Measurements from ENCODE around the gene TYW1.
"Not testable (repeated sequence)": the region's sequence is repeated elsewhere in the genome, so short reads cannot be mapped to it uniquely, and the experiment has no call there.

The TYW1 gene

DNA sequence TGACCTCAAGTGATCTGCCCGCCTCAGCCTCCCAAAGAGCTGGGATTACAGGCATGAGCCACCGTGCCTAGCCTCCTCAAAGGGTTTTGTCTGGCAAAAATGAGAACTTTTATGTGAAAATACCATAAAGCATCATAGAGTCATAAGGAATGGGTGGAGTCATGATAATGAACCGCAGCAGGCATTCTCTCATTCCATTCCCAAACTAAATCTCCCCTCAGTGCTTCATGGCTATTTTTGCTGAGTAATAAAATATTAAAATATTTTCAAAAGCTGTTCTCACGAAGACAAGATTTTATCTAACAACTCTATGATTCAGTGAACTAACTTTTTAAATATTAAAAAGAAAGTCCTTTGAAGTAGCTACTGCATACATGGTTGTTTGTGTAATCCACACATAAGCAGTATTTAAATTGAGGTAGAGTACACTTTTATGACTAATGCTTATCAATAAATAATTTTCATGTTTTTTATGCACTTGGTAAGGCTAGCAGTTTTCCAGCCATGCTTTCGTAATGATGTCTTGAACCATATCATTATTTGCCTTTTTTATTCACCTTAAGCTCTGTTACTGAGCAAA, 195.6 kb downstream of the TYW1 start:
- DNase-seq, result not testable (repeated sequence)

DNA sequence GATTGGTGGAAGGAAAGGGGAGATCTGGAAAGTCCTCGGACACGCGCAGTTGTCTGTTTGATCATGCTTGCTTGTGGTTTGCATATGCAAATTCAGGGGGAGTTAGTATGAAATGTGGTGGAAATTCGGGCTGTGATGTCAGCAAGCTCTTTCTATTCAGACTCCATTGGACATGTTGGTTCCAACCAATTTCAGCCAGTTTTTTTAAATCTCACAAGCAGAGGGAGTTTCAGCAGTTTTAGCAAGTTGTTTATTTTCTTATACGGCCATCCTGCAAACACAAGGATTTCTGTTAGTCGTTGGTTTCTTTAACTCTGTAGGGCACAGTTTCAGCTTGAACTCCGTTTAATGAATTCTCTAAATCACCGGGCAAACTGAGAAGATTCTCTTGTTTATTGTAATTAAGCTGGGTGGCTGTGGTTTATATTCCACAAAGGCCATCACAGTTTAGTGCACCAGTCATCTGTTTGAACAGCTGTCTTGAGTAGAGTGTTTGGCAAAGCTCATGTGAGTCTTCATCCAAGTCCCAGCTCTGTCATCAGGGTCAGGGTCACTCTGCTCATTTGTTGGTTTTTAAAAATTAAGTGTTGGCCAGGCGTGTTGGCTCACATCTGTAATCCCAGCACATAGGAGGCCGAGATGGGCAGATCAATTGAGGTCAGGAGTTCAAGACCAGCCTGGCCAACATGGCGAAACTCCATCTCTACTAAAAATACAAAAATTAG, 196.4 kb downstream of the TYW1 start:
- not testable (repeated sequence) for DNase-seq

DNA sequence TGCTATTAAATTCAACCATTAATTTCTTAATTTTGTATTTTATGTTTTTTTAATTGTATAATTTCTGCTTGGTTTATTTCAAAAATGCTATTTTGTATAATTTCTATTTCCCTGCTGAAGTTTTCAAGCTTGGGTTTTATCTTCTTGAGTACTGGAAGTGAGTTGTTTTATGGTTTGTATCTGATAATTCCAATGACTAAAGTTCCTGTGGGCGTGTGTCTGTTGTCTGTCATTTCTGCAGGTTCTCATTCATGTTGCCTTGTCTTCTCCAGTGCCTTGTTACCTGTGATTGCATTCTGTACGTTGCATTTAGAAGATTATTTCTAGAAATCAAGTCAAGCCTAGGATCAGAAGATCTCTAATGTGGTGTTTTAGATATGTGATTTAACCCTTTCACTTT, 199.5 kb downstream of the TYW1 start:
- DNase-seq, result not testable (repeated sequence)

DNA sequence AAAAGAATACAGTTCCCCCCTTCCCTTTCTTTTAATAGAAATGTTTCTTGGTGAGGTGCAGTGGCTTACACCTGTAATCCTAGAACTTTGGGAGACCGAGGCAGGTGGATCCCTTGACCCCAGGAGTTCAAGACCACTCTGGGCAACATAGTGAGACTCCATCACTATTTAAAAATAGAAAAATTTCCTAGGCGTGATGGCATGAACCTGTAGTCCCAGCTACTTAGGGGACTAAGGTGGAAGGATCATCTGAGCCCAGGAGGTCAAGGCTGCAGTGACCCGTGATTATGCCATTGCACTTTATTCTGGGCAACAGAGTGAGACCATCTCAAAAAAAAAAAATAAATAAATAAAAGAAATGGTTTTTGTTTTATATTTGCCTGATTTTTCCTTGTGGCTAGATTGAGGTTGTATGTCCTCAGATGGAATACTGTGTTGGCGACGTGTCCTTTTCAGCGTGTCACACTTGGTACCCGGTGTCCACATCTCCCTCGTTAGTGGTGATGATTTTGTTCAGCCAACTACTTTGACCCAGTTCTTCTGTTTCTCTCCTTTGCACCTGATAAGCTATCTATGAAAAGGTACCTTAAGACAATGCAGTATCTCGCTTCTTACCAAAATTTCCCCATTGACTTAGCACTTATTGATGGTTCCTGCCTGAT, 202.4 kb downstream of the TYW1 start:
- not testable (repeated sequence) for DNase-seq

DNA sequence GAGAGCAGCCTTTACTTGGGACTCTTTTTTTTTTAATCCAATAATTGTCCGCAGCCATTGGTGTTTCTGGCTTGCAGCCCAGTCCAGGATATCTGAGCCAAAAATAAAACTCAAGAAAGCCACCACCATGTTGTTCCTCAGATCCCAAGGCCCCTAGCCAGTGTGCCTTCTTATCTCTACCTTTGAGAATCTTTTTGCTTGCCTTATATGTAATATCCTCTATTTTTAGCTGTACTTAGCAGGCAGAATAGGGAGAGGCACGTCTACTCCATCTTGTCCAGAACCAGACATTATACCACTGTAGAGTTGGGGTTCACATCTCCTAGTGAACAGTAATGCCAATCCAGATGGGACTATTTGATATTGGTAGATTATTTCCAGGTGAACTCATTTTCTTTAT, 209.1 kb downstream of the TYW1 start:
- DNase-seq, result not testable (repeated sequence)

DNA sequence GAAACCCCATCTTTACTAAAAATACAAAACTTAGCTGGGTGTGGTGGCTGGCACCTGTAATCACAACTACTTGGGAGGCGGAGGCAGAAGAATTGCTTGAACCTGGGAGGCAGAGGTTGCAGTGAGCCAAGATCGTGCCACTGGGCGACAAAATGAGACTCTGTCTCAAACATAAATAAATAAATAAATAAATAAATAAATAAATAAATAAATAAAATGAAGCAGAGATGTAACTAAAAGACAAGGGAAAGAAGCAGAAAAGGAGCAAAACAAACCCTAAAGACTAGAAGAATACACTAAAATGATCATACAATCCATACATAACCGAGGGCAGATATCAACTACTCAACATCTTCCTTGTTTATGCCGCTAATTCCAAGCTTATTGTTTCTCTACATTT, 209.8 kb downstream of the TYW1 start:
- no peak for DNase-seq

DNA sequence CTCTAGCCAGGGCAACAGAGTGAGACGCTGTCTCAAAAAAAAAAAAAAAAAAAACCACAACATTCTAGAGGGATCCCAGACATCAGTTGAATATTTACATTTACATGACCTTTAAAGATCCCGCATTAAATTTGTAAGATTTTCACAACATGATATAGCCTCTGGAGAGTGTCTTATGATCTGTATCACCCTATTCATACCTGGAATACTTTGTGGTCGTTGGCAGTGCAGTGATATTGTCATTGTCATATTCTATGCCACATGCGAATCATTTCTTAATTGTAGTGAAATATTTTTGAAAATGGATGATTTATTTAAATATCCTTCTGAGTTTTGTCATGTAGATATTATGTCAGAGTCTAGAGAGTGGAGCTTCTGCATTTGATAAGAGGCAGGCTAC, 212.0 kb downstream of the TYW1 start:
- not testable (repeated sequence) for DNase-seq

DNA sequence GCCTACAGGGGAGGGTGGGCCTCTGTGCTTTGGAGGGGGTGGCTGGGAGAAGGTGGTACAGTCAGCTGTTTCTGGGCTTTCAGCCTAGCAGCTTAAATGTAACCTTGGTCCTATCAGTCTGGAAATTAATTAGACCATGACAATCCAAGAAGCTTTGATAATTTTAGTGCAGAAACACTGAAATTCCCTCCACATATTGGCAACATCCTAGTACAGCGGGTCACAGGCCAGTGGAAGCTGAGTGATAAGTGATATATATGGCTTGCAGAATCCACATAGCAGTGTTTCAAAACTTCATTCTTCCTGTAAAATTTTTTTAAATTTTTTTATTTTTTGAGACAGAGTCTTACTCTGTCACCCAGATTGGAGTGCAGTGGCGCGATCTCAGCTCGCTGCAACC, 212.6 kb downstream of the TYW1 start:
- no peak for DNase-seq

DNA sequence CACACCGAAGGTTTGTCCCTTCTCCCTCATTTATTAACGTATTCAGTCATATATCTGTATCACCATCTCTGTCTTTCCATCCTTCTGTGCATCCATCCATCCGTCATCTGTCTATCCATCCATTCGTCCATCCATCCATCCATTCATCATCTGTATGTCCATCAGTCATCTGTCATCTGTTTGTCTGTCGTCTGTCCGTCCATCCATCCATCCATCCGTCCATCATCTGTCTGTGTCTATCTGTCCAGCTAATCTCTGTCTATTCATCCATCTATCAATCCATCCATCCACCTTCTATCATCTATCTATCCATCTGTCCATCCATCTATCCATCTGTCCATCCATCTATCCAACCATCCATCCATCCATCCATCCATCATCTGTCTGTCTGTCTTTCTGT, 213.9 kb downstream of the TYW1 start:
- DNase-seq, result no peak

DNA sequence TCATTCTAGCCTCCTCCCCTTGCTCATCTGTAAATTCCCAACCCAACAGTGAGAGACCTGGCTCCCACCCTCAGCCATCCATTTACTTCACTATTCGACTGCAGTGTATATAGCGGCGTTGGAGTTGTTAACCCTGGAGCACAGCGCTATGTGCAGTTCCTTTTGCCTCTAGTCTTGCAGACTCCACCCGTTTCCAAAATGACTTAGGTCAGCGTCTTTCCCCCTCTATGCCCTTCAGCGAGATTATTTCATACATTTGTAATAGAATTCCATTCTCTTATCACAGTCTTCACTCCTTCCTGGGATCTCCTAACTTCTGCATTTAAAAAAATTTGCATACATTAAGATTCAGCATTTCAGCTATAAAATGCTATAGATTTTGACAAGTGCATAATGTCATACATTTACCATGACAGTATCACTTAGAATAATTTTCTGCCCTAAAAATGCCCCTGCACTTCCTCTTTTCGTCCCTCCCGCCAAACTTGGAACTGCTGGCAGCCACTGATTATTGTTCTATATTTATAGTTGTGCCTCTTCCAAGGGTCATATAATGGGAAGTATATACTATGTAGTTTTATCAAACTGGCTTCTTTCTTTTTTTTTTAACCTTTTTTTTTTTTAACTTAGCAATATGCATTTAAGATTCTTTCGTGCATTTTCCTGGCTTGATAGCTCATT, 215.2 kb downstream of the TYW1 start:
- peak; percentile 86 for DNase-seq

DNA sequence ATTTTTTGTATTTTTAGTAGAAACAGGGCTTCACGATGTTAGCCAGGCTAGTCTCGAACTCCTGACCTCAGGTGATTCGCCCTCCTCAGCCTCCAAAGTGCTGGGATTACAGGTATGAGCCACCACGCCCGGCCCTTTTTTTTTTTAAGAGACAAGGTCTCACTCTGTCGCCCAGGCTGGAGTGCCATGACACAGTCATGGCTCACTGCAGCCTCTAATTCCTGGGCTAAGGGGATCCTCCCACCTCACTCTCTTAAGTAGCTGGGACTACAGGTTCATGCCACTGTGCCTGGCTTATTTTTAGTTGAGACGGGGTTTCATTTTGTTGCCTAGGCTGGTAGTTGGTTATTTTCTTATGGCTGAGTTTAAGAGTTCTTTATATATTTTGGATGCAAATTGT, 216.4 kb downstream of the TYW1 start:
- DNase-seq, result not testable (repeated sequence)

DNA sequence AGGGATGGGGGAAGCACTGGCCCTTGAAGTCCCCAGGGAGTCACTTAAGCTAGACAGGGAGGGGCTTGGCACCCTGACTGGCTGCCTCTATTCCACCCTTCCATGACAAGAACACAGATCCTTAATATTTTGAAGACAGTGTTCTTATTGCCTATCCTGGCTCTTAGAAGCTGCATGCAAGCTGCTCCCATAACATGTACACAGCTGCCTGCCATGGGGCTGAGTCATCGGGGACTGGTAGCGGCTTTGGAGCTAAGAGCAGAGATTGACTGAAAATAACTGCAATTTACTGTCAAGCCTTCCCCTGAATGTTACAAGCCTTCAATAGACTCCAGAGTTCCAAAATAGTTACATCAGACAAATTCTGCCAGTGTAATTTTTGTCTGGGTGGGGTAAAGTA, 226.9 kb downstream of the TYW1 start:
- not testable (repeated sequence) for DNase-seq

DNA sequence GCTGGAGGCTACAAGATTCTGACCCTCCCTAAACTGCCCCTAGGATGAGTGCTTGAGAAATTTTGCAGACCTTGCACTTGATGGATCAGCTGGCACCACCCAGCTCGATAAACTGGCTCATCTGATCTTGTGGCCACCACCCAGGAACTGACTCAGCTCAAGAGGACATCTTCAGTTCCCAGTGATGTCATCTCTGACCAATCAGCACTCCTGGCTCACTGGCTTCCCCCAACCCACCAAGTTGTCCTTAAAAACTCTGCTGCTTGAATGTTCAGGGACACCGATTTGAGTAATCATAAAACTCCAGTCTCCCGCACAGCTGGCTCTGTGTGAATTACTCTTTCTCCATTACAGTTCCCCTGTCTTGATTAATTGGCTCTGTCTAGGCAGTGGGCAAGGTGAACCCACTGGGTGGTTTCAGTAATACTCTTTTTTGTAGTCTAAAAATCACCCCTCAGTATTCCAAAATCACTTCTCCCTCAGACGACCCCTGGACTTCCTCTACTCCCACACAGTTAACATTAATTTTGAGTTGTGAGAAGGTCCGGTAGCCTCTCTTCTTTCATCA, 229.8 kb downstream of the TYW1 start:
- peak; percentile 96 for DNase-seq

DNA sequence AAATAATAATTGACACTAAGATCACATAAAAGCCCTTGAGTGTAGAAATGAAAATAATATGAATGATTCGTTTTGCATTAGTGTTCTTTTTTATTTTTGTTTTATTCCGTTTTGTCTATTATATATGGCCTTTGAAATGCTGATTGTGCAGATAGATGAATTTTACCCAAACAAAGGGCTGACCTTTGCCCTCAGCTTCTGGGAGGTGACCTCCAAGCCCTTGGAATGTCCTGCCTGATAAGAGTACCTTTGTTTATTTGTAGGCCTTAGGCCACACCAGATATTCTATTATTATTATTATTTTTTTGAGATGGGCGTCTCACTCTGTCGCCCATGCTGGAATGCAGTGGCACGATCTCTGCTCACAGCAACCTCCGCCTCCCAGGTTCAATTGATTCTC, 230.3 kb downstream of the TYW1 start:
- not testable (repeated sequence) for DNase-seq

DNA sequence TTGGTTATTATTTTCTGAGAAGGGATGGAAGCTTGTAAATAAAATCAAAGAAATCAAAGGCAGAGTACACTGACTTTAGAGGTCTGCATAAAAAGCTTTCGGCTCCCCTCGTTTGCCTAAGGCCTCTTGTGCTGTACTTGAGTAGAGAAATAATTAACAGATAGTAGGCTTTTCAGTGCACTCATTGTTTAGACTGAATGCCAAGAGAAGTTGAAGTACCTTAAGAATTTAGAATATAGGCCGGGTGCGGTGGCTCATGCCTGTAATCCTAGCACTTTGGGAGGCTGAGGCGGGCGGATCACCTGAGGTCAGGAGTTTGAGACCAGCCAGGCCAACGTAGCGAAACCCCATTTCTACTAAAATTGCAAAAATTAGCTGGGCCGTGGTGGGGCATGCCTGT, 232.4 kb downstream of the TYW1 start:
- not testable (repeated sequence) for DNase-seq

DNA sequence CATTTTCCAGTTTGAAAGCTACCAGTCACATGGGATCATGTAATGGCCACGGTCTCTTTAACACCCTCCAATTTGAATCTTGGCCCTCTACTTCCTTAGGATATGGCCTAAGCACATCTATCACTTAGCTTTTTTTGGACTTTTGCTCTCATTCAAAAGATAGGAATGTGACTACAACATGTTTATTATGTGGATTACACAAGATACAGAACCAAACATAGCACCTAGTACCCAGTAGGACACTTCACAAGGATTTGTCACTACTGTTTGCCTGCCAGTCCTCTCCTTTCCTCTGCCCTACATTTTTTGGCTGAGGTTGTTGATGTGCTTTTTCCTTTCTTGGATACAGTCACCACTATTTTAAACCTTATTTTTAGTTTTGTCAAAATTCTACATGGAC, 233.4 kb downstream of the TYW1 start:
- DNase-seq, result not testable (repeated sequence)

DNA sequence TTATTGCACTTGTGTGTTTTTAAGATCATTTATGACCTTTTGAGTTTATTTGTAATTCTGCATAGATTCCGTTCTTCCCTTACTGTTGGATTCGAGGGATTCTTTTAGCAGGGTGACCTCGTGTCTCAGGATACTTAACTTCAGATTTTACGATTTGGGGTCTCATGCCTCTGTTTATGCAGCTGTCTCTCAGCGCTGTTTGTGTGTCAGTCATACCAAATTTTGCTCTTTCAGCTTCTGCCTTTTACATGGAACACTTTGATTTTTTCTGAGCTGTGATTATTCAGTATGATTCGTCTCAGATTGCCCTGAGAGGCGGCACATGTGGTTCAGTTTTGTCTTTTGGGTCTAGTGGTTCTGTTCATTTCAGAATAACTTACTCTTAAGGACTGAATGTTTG, 236.9 kb downstream of the TYW1 start:
- not testable (repeated sequence) for DNase-seq

DNA sequence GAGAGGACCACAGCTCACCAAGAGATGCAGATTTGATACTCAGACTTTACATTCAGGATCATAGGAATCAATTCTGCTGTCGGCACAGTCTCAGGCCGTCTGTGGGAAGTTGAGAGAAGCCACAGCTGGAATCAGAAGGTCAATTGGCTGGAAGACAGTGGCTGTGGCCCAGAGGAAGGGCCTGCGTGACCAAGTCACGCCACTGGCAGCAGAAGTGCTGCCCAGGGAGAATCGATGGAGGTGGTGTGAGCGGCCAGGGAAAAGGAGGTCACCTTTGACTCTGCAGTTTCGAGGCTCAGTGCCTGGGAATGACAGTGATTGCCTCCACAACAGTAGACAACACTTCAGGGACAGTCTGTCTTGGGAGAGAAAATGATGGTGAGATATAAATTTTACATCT, 239.6 kb downstream of the TYW1 start:
- not testable (repeated sequence) for DNase-seq

DNA sequence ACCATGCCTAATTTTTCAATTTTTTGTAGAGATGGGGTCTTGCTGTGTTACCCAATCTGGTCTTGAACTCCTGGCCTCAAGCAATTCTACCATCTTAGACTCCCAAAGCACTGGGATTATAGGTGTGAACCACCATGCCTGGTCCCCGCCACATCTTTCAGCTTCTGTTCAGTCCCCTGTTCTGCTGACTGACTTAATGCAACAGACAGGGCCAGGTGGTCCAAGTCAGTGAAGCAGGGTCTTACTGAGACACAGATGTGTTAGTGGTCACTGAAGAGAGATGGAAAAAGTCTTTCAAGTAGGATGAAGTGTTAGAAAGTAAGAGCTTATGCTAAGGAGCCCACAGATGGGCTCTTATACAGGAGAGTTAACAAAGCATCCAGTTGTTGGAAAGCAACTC, 246.2 kb downstream of the TYW1 start:
- DNase-seq, result not testable (repeated sequence)

DNA sequence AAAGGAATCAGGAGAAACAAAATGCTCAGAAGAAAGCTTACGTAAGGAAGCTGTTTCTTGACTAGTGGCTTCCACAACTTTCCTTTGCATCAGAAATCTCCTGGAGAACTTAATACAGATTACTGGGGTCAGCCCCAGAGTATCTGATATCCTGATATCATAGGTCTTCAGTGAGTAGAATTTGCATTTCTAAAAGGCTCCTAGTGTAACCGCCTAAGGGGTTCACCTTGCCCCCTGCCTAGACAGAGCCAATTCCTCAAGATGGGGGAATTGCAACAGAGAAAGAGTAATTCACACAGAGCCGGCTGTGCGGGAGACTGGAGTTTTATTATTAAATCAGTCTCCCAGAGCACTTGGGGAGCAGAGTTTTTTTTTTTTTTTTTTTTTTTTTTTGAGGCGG, 251.7 kb downstream of the TYW1 start:
- DNase-seq, result not testable (repeated sequence)

DNA sequence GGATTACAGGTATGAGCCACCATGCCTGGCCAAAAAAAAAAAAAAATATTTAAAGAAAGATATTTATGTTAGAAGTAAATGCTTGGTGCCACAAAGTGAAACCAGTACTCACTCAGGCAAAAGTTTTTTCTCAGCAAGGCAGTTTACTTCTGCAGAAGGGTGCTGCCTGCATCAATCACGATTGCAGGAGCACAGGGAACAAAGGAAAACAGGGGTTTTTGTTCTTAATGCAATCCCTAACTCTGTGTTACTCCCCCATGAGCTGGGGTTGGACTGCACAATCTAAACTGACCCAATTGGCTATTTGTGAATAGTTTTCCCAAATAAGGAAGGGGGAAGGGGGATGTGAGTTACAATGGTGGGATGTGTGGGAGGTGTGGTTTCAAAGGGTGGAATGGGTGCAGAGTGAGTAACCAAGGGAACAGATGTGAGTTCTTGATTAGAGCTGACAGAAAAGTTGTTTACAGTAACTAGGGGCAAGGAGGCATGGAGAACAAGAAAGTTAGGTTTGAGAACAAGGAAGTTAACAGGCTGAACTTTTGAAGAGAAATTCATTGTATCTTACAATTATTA, 255.4 kb downstream of the TYW1 start:
- peak; percentile 48 for DNase-seq

DNA sequence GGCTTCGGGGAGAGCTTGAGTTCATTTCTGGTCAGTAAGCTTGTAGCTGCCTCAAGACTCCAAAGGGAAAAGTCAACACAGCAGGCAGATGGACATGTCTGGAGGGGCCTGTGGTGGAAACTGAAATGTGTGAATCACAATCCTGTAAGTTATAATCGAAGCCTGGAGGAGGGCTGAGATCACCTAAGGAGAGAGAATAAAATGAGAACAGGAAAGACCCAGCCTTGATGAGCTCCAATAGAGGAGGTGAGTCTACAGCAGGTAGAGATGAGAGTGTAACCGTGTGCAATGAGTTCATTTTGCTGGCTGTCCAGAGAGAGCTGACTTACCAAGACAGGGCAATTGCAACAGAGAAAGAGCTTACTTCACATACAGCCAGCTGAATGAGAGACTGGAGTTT, 258.4 kb downstream of the TYW1 start:
- not testable (repeated sequence) for DNase-seq

DNA sequence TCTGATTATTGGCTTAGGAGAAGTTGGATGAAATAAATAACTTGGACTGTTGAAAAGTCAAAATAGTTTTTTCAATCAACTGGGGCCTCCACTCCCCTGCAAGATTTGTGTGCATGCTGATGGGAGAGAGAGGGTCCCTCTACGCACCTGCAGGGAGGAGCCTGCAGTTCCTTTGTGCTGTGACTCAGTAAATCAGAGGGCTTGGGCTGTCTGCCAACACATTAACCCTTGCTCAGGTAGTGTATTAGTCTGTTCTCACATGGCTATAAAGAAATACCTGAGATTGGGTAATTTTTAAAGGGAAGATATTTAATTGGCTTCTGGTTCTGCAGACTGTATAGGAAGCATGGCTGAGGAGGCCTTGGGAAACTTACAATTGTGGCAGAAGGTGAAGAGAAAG, 261.1 kb downstream of the TYW1 start:
- not testable (repeated sequence) for DNase-seq
